Endothelial cell of umbilical vein (primary cell): ENCODE results near the gene MBD5. TPM values are rescaled to one million over a fixed set of nuclear protein-coding genes. Genes with fewer than 3 reads are reported as not detected.

Source experiments
- BruUV-seq: library from RNA; stranded (reverse); fragments of 400-500 nt; replicated peaks from 2 replicates; lab custom pipeline; 2021; lab: Mats Ljungman, UMichigan
- CTCF ChIA-PET: fragments of 300-600, 350-600 bp; sonication (Branson Sonifier 250); formaldehyde crosslinking; loops from one replicate; lab custom pipeline; 2021; ENCODE audit warnings: antibody characterized with exemption, inconsistent platforms; lab: Charles Lee
- POLR2A ChIA-PET: fragments of 300-600, 350-600 bp; sonication (Branson Sonifier 250); formaldehyde crosslinking; loops from one replicate; lab custom pipeline; 2021; ENCODE audit warnings: antibody characterized with exemption, inconsistent platforms; lab: Charles Lee
- DNase-seq: peaks from one replicate; pipeline ENCODE4 v3.0.0-alpha.2; 2011; ENCODE audit warnings: low read depth, low spot score
- FAIRE-seq: peaks from 2 replicates; lab custom pipeline; 2011; peaks lifted over from hg19 to GRCh38; lab: Jason Lieb, UNC
- H2AFZ ChIP-seq: 2 replicates; pipeline ENCODE4 v1.6.0; 2012; ENCODE audit warnings: low read depth, low read length, control low read depth, inconsistent platforms
- H3K27ac ChIP-seq: 2 replicates; pipeline ENCODE4 v1.5.1; 2011; ENCODE audit warnings: low read depth, mild to moderate bottlenecking, control low read depth, low read length, moderate library complexity; ENCODE audit not compliant: insufficient read depth
- H3K27me3 ChIP-seq, 2 experiments: 2 replicates each; pipeline versions ENCODE4 v1.6.0 to v1.6.1; 2011; ENCODE audit warnings: low read length in 2 of 2, mixed read lengths in 1 of 2; ENCODE audit not compliant: control insufficient read depth in 2 of 2, insufficient read depth in 2 of 2
- H3K36me3 ChIP-seq, 2 experiments: 2 replicates in 1 of 2; 3 replicates in 1 of 2; pipeline ENCODE4 v1.5.1; 2011; ENCODE audit warnings: low read length in 2 of 2, mild to moderate bottlenecking in 1 of 2, moderate library complexity in 1 of 2; ENCODE audit not compliant: control insufficient read depth in 2 of 2, insufficient read depth in 2 of 2; ENCODE audit errors: extremely low read depth in 1 of 2
- H3K4me1 ChIP-seq: 3 replicates; pipeline ENCODE4 v1.5.1; 2011; ENCODE audit warnings: mild to moderate bottlenecking, low read length; ENCODE audit not compliant: control insufficient read depth, insufficient read depth; ENCODE audit errors: extremely low read depth
- H3K4me2 ChIP-seq: 2 replicates; pipeline ENCODE4 v1.6.1; 2011; ENCODE audit warnings: low read length, control low read depth, mixed read lengths; ENCODE audit not compliant: insufficient read depth
- H3K4me3 ChIP-seq, 3 experiments: fragments of 200-600 bp in 1 of 3; sonication (generic), shearing (Covaris generic) in 1 of 3; replicated peaks in 1 of 3; 2 replicates each; pipeline ENCODE4 v1.5.1; 2011 to 2016; ENCODE audit warnings: control low read depth in 3 of 3, low read length in 3 of 3, mild to moderate bottlenecking in 2 of 3, inconsistent platforms in 1 of 3, low read depth in 1 of 3, moderate library complexity in 1 of 3; ENCODE audit not compliant: insufficient read depth in 1 of 3
- H3K79me2 ChIP-seq: 2 replicates; pipeline ENCODE4 v1.6.0; 2012; ENCODE audit warnings: low read length, inconsistent platforms; ENCODE audit not compliant: control insufficient read depth, insufficient read depth
- H3K9ac ChIP-seq: replicated peaks from 2 replicates; pipeline ENCODE3; 2011; ENCODE audit warnings: low read length, control low read depth; ENCODE audit not compliant: insufficient read depth; ENCODE audit errors: extremely low read depth
- H3K9me1 ChIP-seq: replicated peaks from 3 replicates; pipeline ENCODE4 v1.6.0; 2011; ENCODE audit warnings: mild to moderate bottlenecking, low read length; ENCODE audit not compliant: control insufficient read depth, insufficient read depth; ENCODE audit errors: extremely low read depth
- H3K9me3 ChIP-seq: replicated peaks from 2 replicates; pipeline ENCODE4 v1.5.1; 2012; ENCODE audit warnings: low read length, inconsistent platforms; ENCODE audit not compliant: control insufficient read depth, insufficient read depth
- H4K20me1 ChIP-seq: replicated peaks from 2 replicates; pipeline ENCODE3; 2011; ENCODE audit warnings: mild to moderate bottlenecking, low read length; ENCODE audit not compliant: control insufficient read depth, insufficient read depth; ENCODE audit errors: extremely low read depth
- EZH2 ChIP-seq: IDR thresholded peaks from 2 replicates; pipeline ENCODE4 v1.6.1; 2012; ENCODE audit warnings: borderline replicate concordance, low read depth, mild to moderate bottlenecking, moderate library complexity, low read length, inconsistent platforms; ENCODE audit not compliant: severe bottlenecking
- FOS ChIP-seq: IDR thresholded peaks from 2 replicates; pipeline ENCODE4 v1.6.1; 2011; ENCODE audit warnings: mild to moderate bottlenecking, low read length, moderate library complexity, borderline replicate concordance; ENCODE audit not compliant: insufficient read depth
- GATA2 ChIP-seq: IDR thresholded peaks from 2 replicates; pipeline ENCODE4 v1.7.0; 2011; ENCODE audit warnings: low read depth, mild to moderate bottlenecking, moderate library complexity, mixed read lengths, low read length; ENCODE audit not compliant: insufficient read length, insufficient read depth
- JUN ChIP-seq: IDR thresholded peaks from 2 replicates; pipeline ENCODE4 v1.6.1; 2011; ENCODE audit warnings: borderline replicate concordance, low read depth; ENCODE audit not compliant: insufficient read length, insufficient read depth
- MAX ChIP-seq: IDR thresholded peaks from 2 replicates; pipeline ENCODE4 v1.6.1; 2011; ENCODE audit not compliant: insufficient read depth, insufficient read length
- MYC ChIP-seq: IDR thresholded peaks from one replicate; pipeline ENCODE4 v1.6.1; 2011; ENCODE audit warnings: mild to moderate bottlenecking, low read depth, low read length
- POLR2A ChIP-seq: IDR thresholded peaks from 2 replicates; pipeline ENCODE4 v1.6.1; 2012; ENCODE audit warnings: low read depth, mild to moderate bottlenecking, control low read depth, low read length
- POLR2AphosphoS5 ChIP-seq: IDR thresholded peaks from 2 replicates; pipeline ENCODE4 v1.6.1; 2012; ENCODE audit warnings: low read depth, mild to moderate bottlenecking, control low read depth, low read length, moderate library complexity; ENCODE audit not compliant: insufficient read depth
- dilution Hi-C: fragments of 300-500 bp; cut with MboI; formaldehyde crosslinking; loops from one replicate; pipeline ENCODE4 v1.15.0; 2019; ENCODE audit warnings: low sequenced_read_pairs; ENCODE audit not compliant: extremely low pct_ligation_motif_present
- intact Hi-C: fragments of 100-400 bp; cut with micrococcal nuclease; formaldehyde crosslinking; loops from one replicate; pipeline ENCODE4 v1.10.0; 2022
- polyA plus RNA-seq, 4 experiments: library from polyadenylated mRNA; depleted of rRNA in 3 of 4; stranded (reverse) in 3 of 4; unstranded in 1 of 4; fragments of >200 nt; gene quantifications; 2 replicates each; pipeline versions ENCODE4 v1.2.1 to v1.2.3, GENCODE V29; 2011 to 2012; ENCODE audit warnings: missing spikeins in 1 of 4
- total RNA-seq: library from RNA; stranded (reverse); gene quantifications from 2 replicates; pipeline ENCODE4 v1.2.3, GENCODE V29; 2021
- TF ChIP-seq, protein P1 (sequence below), 2 donors: IDR thresholded peaks; 1 replicate in 1 of 2; 2 replicates in 1 of 2; pipeline ENCODE4 v1.5.1; 2011; ENCODE audit warnings: low read length in 2 of 2, mild to moderate bottlenecking in 2 of 2, moderate library complexity in 2 of 2, control low read depth in 1 of 2, inconsistent platforms in 1 of 2, low read depth in 1 of 2; ENCODE audit not compliant: insufficient read depth in 1 of 2; ENCODE audit errors: extremely low read depth in 1 of 2

Gene MBD5
- total and polyA plus RNA-seq, 2 donors (not counting 3 experiments of a cell fraction or from before 2014, with no cell fraction given), result 11.3 to 37.0 TPM

DNA sequence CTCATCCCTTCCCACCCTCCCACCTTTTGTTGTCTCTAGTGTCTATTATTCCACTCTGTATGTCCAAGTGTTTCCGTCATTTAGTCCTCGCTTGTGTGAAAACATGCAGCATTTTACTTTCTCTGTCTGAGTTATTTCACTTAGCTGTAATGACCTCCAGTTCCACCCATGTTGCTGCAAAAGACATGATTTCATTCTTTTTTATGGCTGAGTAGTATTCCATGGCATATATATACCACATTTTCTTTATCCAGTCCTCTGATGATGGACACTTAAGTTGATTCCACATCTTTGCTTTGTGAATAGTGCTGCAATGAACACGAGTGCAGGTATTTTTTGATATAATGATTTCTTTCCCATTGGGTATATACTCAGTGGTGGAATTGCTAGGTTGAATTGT lies 296.7 kb downstream of the MBD5 start:
- no peaks in the 10 kb centered on the region for H3K9me1 ChIP-seq
- intact Hi-C loops, result no loop called here
- POLR2A ChIA-PET, result no interaction called here
- no peak overlapping the region for H3K27ac ChIP-seq
- no peaks in the 10 kb centered on the region for H4K20me1 ChIP-seq
- no peak overlapping the region for H2AFZ ChIP-seq
- CTCF ChIA-PET, result interaction anchor here (1.4 kb wide), 1 partner anchor 12 kb away, joined by 4 read pairs; no protein-coding TSS in a partner anchor
- no peak for DNase-seq
- no TSS peak for BruUV-seq
- FAIRE-seq, result no peak
- no peaks in the 10 kb centered on the region for H3K36me3 ChIP-seq
- H3K9me3 ChIP-seq, result no peaks in the 10 kb centered on the region
- H3K4me3 ChIP-seq, result no peak overlapping the region
- H3K79me2 ChIP-seq, result no peaks in the 10 kb centered on the region
- H3K27me3 ChIP-seq, result no peaks in the 10 kb centered on the region
- no peak overlapping the region for H3K9ac ChIP-seq
- H3K4me1 ChIP-seq, result no peaks in the 10 kb centered on the region
- dilution Hi-C loops, result no loop called here
- TF ChIP-seq GATA2 (no peak), MYC (no peak), EZH2 (no peak), POLR2AphosphoS5 (no peak), POLR2A (no peak), FOS (no peak), MAX (no peak), JUN (no peak)
- TF ChIP-seq, protein P1, sequence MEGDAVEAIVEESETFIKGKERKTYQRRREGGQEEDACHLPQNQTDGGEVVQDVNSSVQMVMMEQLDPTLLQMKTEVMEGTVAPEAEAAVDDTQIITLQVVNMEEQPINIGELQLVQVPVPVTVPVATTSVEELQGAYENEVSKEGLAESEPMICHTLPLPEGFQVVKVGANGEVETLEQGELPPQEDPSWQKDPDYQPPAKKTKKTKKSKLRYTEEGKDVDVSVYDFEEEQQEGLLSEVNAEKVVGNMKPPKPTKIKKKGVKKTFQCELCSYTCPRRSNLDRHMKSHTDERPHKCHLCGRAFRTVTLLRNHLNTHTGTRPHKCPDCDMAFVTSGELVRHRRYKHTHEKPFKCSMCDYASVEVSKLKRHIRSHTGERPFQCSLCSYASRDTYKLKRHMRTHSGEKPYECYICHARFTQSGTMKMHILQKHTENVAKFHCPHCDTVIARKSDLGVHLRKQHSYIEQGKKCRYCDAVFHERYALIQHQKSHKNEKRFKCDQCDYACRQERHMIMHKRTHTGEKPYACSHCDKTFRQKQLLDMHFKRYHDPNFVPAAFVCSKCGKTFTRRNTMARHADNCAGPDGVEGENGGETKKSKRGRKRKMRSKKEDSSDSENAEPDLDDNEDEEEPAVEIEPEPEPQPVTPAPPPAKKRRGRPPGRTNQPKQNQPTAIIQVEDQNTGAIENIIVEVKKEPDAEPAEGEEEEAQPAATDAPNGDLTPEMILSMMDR (IDR thresholded peaks at IDR 0.05; ENCODE audit: extremely low read depth in 1 of 2, insufficient read depth in 1 of 2, low read depth in 1 of 2, low read length in 2 of 2), result no peak
- H3K4me2 ChIP-seq, result no peak overlapping the region
